GM21737 (cell line): Measurements from ENCODE around the gene SOHLH1.
"Not testable (repeated sequence)": the region's sequence is repeated elsewhere in the genome, so short reads cannot be mapped to it uniquely, and the experiment has no call there.

Experiments used
- ATAC-seq: cut with Tn5 transposase; IDR thresholded peaks from one replicate; pipeline ENCODE4 v1.9.1; 2021; ENCODE audit warnings: mild to moderate bottlenecking, moderate library complexity; ENCODE audit not compliant: unreplicated experiment

The SOHLH1 gene

DNA sequence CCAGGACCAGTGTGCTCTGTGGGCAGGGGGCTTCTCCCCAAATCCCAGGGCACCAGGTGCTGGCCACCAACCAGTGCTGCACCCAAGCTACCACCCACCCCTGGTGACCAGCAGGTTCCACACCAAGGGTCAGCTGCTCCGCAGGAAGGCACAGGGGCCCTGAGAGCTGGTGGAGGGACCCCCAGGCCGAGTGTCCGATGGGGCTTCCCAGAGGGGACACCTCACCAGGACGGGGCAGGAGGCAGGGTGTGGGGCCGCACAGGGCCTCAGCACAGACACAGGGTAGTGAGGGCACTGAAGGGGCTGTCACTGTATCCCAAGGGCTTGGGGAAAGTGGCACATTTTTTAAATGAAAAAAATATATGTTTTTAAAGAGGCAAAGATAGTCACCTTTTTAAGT lies 18.1 kb downstream of the SOHLH1 start:
- ATAC-seq: no peak

DNA sequence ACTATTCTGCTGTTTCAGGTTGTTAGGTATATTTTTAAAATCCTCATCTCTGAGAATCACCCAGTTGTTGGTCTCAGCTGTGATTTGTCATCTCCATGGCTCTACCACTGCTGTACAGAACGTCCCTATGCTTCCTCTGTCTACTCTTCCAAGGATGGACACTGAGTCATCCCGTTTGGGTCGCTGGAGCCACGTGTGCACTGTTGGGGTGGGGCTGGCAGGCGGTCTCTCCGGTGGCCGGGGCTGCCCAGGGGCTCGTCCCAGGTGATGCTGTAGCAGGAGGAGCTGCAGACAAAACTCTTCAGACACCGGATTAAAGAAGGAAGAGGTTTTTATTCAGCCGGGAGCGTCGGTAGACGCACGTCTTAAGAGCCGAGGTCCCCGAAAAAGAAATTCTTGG lies 19.2 kb downstream of the SOHLH1 start:
- ATAC-seq: no peak

DNA sequence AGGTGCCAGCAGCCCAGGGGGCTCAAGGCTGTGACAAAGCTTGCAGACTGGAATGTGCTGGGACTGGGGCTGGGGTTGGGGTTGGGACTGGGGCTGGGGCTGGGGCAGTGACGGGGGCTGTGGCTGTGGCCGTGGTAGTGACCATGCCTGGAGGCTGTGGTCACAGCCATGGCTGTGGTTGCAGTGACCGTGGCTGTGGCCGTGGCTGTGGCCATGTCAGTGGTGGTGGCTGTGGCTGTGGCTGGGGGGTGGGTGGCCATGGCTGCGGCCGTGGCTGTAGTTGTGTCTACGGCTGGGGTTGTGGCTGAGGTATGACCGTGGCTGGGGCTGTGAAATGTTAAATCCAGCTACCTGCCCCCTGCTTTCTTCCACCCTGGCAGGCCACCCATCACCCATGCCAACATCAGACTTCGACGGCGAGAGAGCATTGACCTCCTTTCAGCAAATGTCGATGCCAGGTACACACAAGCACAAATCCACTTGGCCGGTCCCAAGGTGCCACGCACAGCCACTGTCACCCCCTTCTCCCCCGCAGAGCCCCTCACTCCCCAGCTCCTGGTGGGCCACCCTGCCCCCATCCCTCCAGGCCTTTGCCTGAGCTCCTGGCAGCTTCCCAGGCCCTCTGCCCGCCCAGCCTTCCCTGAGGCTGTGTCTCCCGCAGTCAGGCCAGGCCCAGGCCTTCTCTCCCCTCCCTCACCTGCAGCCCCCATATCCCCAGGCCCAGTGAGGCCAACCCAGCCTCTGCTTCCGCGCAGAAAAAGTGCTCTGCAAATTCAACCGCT lies 20.9 kb downstream of the SOHLH1 start:
- ATAC-seq: no peak

DNA sequence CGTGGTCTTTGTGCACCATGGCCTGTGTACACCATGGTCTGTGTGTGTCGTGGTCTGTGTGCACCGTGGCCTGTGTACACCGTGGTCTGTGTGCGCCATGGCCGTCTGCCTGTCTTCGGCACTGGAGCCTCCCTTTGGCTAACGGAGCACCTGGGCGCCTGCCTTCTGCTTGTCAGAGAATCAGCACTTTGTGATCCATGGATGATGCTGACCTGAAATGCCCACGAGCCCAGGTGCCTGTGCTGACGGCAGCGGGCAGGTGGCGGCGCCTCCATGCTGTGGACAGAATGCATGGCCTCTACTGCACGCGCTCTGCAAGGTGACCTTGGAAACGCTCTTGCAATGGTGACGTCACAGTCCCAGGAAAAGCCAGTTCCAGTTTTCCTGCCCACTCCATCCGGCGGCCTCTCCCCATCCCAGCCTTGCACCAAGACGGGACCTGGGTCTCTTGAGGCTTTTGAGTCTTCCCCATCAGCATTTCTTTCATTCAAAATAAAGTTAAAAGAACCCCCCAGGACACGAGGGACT lies 21.6 kb downstream of the SOHLH1 start:
- ATAC-seq: no peak

DNA sequence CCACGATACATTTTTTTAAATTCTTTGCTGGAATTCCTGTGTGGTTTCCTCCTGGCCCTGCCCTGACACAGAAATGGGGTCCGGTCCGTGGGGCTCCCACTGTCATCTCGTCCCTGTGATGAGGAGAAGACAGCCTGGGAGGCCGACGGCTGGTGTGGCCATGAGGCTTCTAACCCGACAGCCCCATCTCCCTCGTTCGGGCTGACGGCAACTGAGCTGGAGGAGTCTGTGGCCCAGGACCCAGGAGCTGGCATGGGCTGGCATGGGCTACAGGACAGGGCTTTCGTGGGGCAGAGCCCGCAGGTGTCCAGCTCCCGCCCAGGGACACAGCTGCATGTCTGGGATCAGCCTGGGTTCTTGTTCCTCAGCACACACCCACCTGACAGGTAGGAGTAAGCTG lies 22.4 kb downstream of the SOHLH1 start:
- no peak for ATAC-seq

DNA sequence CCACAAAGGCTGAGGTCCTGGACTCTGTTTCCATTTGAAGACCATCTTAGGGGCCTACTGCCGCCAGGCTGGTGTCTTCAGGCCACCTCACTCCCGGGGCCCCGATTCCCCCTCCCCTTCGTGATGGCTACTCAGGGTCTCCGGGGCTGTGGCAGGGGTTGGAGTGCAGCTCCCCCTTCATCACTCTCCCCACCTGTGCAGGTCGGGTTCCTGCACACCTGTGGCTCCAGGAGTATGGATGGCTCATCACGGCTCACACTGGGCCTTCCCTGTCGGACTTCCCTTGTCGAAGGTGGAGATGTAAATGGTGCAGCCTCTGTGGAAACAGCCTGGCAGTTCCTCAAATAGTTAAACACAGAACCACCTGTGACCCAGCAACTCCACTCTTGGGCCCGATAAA lies 24.3 kb downstream of the SOHLH1 start:
- ATAC-seq: no peak

DNA sequence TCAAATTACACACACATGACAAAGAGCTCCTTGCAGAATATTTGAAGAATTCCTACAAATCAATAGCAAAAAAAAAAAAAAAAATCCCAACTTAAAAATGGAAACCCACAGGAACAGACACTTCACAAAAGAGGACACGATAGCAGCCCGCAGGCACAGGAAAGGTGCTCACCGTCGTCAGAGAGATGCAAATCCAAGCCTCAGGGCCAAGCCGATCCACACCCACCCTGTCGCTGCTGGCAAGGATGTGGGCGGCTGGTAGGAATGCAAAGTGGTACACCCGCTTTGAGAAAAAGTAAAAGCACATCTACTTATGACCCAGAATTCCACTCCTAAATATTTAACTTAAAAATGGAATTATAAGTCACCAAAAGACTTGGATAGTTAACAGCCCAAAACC lies 25.3 kb downstream of the SOHLH1 start:
- ATAC-seq: no peak

DNA sequence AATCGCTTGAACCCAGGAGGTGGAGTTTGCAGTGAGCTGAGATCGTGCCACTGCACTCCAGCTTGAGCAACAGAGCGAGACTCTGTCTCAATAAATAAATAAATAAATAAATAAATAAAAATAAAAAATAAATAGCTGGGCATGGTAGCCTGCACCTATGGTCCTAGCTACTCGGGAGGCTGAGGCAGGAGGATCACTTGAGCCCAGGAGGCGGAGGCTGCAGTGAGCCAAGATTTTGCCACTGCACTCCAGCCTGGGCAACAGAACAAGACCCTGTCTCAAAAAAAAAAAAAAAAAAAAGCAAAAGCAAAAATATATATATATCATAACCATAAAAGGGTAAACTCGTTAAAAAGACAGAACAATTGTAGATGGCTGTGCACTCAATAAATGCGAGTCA lies 26.5 kb downstream of the SOHLH1 start:
- not testable (repeated sequence) for ATAC-seq

DNA sequence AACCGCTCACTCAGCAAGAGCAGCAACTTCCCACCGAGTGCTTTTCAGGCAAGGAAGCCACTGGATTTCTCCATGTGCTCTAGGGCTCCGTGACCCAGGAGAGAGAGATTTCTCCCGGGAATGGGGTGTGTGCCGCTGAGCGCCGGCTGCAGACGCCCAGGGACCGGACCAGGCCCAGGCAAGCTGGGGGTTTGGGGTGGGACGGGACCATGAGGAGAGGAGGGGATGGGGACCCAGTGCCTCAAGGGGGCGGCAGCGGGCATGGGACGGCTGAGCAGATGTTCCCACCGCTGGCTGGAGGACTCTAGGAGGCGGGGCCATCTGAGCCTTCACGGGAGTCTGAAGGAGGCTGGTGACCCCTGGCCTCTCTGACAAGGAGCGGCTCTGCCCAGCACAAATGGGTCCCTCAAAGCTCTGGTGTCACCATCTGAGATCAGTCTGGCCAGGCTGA lies 27.7 kb downstream of the SOHLH1 start:
- ATAC-seq: no peak

DNA sequence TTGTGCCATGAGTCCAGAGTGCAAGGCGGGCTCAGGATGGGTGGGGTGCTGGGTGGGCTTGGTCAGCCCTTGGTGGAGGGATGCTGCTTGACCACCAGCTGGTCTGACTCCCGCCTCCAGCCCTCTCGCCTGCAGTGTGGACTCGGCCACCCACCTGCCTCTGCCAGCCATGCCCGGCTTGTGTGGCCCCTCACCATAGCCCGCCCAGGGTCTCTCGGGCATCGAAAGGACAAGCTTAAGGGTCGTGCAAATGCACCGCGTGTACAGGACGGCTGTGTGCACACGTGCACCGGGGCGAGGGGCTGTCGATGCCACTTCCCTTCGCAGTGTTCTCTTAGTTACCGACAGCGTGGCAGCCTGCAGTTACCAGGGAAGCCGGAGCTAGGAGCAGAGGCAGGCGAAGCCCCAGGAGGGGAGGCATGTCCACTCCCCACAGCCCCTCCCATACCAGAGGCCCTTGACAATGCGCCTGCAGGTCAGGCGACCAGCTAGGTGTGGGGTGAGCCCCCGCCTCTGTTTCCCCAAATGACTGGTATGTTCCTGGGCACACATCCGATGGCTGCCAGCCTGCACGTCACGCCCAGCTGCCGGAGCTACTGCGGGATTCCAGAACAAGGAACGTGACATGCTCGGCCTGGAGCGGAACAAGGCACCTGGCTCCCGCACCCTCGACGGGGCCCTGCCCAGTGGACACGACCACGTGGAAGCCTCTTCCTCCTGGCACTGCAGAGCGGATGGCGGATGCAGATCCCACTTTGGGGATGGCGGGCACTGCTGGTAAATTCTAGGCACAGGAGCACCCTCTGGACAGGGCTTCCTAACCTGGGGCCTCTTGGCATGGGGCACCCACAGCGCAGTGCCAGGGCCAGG lies 28.3 kb downstream of the SOHLH1 start:
- no peak for ATAC-seq

DNA sequence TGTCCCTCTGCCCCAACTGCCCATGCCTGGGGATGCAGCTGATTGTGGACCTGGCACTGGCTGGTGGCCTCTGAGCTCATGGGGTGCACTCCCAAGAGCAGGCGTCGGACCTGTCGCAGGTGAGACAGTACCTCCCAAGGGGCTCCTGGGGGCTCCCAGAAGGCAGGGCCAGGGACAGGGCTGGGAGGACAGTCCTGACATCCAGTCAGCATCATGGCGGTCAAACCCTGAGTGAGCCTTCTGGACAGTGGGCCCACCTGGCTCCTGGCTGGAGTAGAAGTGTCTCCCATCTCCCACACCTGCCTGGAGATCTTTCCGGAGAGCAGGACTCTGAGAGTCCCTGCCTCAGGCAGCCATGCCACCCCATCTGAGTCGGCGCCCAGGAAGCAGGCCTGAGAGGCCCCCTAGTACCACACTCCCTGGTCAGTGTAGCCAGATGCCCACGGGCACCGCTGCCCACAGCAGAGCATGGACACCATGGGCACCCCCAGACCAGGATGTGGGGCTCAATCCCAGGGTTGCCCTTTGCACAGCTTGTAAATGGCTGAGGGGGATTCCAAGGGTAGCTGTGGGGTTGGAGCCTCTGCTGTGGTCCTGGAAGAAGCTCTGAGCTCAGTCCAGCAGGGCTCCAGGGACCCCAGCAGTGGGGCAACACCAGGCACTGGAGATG lies 29.5 kb downstream of the SOHLH1 start:
- ATAC-seq: no peak

DNA sequence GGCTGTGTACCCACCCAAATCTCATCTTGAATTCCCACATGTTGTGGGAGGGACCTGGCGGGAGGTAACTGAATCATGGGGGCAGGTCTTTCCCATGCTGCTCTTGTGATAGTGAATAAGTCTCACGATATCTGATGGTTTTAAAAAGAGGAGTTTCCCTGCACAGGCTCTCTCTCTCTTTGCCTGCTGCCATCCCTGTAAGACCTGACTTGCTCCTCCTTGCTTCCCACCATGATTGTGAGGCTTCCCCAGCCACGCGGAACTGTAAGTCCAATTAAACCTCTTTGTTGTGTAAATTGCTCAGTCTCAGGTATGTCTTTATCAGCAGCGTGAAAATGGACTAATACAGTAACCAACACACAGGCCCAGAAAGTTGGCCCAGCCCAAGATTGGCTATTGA lies 30.3 kb downstream of the SOHLH1 start:
- not testable (repeated sequence) for ATAC-seq

DNA sequence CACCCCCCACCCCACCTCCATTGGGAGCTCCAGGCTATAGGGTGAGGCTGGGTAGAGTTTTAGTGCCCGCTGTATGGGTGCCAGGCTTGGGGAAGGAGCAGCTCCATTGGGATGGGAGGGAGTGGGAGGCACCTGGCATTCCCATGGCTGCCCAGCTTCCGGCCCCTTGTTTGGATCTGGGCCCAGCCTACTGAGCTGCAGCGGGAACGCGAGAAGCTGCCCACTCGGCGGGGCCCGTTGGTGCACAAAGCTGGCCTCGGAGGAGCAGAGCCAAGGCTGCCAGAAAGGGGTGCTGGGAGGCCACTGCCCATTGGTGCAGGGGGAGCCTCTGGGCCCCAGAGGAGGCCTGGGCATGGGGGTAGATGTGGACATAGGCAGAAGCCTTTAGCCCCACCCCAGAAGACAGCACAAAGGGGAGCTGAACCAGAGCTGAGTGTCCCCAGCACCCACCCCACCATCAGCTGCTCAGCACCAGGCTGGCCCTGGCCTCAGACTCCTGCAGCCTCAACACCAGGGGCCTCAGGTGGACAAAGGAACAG lies 31.7 kb downstream of the SOHLH1 start:
- ATAC-seq: no peak

DNA sequence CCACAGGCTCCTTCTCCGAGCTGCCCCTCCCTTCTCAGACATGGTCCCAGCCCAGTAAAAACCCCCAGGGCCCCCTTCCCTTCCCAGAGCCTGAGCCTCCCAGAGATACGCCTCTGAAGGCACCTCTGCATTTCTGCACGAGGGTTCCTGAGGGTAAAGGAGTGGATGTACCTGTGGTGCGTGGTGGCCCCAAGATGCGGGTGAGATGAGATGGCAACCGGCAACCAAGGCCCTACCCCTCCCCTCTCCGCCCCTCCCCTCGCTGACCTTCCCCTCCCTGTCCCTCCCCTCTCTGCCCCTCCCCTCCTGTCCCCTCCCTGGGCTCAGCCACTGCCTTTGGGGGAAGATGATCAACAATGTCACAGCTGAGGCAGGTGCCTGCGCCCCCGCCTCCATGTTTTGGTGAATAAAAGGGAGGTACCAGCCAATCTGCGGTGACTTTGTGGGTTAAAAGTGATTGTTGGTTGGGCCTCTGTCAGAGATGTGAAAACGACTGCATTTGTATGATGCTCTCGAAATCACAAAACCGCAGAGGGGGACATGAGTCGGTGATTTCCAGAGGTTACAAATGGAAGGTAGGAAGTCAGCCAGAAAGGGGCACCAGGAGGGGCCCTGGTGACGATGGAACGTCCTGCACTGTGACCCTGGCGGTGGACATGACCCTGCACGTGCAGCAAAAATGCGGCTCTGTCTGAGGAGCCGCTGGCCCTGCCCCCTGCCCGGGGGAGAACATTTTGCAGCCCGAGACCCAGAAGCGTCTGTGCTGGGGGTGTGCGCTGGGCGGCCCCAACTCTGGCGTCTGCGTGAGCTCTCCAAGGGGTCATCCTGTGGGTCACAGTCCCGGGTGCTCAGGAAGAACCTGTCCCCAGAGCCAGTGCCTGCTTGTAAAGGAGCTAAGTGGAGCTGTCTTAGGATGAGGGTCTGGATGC lies 32.5 kb downstream of the SOHLH1 start:
- no peak for ATAC-seq

DNA sequence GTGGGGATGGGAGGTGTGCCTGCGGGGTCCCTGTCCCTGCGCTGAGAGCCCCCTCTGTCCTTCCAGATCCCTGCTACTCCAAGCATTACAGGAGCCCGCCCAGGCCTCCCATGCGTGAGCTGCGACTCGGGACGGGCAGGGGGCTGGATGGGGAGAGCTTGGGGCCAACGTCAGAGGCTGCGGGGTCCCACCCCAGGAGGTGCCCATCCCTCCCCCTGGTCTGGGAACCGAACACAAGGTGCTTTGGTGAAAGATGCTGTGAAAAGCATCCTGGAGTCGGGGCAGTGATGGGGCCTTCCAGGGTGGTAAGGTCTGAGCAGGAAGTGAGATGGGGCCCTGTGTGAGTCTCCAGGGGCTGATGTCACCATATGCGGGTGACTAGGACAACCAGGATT lies 33.5 kb downstream of the SOHLH1 start:
- no peak for ATAC-seq

DNA sequence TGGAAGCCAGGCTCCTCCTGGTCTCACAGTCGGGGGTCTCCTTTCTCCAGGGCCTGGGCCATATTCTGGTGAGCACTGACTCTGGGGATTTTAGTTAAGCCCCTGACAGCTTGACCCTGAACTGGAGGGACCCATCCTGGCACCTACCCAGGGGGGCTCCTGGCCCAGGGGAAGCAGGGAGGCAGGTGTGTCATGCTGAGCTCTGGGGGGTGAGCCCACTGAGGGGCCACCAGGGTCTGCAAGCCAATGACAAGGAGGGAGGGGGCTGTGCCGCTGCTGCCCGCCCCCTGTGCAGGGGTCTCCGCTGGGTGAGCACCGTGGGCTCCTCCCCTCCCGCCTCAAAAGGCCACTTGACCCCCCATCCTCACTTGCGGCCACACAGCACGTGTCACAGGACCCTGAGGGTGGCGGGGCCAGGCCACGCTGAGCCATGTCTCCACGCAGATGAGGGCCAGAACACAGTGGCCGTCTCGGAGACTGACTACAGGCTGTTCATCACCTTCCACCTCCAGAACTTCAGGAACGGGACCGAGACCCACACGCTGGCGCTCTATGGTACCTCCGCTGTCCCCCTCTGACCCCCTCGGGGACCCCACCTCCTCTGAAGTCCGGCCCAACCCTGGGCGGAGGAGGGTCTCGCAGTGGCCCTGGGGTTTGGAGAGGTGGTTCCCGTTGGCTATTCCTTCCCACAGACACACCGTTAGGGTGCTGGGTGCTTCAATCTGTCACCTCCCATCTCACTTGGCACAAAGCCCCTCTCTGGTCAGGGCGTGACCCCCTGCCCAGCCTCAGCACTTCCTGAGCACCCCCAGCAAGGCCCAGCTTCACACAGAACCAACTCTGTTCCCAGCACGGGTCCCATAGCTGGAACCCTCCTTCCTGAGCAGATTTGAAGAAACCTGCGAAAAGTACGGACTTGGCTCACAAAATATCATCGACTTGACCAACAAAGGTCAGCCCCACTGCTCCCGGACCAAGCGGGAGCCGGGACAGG lies 34.2 kb downstream of the SOHLH1 start:
- no peak for ATAC-seq

DNA sequence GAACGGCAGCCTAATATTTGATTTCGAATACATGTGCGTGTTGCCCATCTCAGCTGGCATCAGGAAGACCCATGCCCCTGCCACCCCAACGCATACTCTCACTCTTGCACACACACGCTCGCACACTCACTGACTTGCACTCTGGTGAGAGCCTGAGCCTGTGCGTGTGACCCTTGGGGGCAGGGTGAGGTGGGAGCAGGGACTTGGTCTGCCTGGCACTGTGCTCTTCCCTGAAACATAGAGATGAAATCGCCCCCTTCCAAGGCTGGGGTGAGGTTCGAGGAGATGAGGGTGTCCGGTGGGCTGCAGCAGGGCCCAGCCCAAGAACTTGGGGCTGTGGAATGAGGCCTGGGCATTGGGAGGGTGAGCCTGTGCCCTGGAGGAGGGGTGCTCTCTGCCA lies 35.0 kb downstream of the SOHLH1 start:
- ATAC-seq: no peak

DNA sequence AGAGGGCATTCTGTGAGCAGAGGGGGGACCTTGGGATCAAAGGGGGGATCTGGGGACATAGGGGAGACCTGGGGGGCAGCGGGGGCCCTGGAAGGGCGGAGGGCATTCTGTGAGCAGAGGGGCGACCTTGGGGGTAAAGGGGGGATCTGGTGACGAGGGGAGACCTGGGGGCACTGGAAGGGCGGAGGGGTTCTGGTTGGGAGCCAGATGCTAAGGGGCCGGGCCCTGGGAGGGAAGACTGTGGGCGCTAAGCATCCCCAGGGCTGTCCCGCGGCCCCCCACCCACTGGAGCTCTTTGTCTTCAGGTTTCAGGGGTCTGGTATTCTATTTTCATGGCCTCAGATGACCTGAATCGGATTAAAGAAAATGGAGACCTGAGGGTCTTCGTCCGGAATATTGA lies 35.4 kb downstream of the SOHLH1 start:
- ATAC-seq: no peak

DNA sequence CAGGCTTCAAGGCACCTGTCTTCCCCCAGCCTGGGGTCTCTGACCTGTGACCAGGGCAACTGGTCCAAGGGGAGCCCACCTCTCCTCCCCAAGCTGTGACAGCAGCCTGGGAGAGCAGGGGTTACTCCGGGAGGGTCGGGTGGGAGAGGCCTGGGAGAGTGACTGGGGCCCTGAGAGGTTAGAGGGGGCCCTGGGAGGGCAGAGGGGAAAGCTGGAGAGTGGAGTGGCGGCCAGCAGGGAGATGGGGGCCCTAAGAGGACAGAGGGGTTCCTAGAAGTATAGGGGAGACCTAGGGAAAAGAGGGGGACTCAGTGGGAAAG lies 35.9 kb downstream of the SOHLH1 start:
- no peak for ATAC-seq
